HepG2 (cell line): Measurements from ENCODE around the gene F12. TPM values are rescaled to one million over a fixed set of nuclear protein-coding genes. Genes with fewer than 3 reads are reported as not detected.

ENCODE experiments used
- AGO2 ChIP-seq: fragments of 200-400 bp; formaldehyde crosslinking; optimal IDR thresholded peaks from 2 replicates; pipeline ENCODE3; 2017; ENCODE audit warnings: mild to moderate bottlenecking, low read depth, low read length, moderate library complexity
- ARNT2 ChIP-seq: sonication (generic); formaldehyde crosslinking; IDR thresholded peaks from 2 replicates; pipeline ENCODE4 v1.8.0; 2022; ENCODE audit warnings: mild to moderate bottlenecking, low read depth, missing genetic modification reagents, moderate library complexity
- EHMT2 ChIP-seq: fragments of 200-600 bp; sonication (generic); IDR thresholded peaks from 2 replicates; pipeline ENCODE4 v1.7.0; 2017; ENCODE audit warnings: antibody characterized with exemption, low read depth, low read length, borderline replicate concordance
- HNF4G ChIP-seq, 2 experiments: sonication (generic) in 1 of 2; formaldehyde crosslinking in 1 of 2; IDR thresholded peaks; 2 replicates each; pipeline versions ENCODE4 v1.4.0 to v1.6.1; 2011 to 2020; ENCODE audit warnings: borderline replicate concordance in 2 of 2, low read depth in 2 of 2, mild to moderate bottlenecking in 2 of 2, low read length in 1 of 2, missing genetic modification reagents in 1 of 2, moderate library complexity in 1 of 2
- MAFK ChIP-seq, 2 experiments: IDR thresholded peaks in 1 of 2; conservative IDR thresholded peaks in 1 of 2; 2 replicates each; pipeline ENCODE4 v1.6.1; 2011; ENCODE audit warnings: improper control_type of control experiment in 2 of 2, low read length in 2 of 2
- MED8 ChIP-seq: sonication (generic); formaldehyde crosslinking; IDR thresholded peaks from 2 replicates; pipeline ENCODE4 v1.8.1; 2023; ENCODE audit warnings: mild to moderate bottlenecking, missing genetic modification reagents; ENCODE audit not compliant: insufficient replicate concordance
- NFIC ChIP-seq: IDR thresholded peaks from 2 replicates; pipeline ENCODE4 v1.6.1; 2012; ENCODE audit warnings: mild to moderate bottlenecking, low read length, inconsistent platforms
- PCBP1 ChIP-seq: fragments of 200-400 bp; formaldehyde crosslinking; IDR thresholded peaks from 2 replicates; pipeline ENCODE4 v1.6.1; 2017; ENCODE audit warnings: mild to moderate bottlenecking, low read depth, low read length, borderline replicate concordance
- RFX3 ChIP-seq: IDR thresholded peaks from 2 replicates; pipeline ENCODE4 v1.6.1; 2016; ENCODE audit warnings: missing biosample characterization, missing genetic modification reagents
- SETDB1 ChIP-seq: sonication (generic); formaldehyde crosslinking; IDR thresholded peaks from 2 replicates; pipeline ENCODE4 v1.5.1; 2020; ENCODE audit warnings: missing genetic modification reagents, mild to moderate bottlenecking, borderline replicate concordance
- ZC3H4 ChIP-seq: sonication (generic); formaldehyde crosslinking; IDR thresholded peaks from 2 replicates; pipeline ENCODE4 v1.4.0; 2020; ENCODE audit warnings: missing genetic modification reagents, borderline replicate concordance
- ZNF136 ChIP-seq: sonication (generic); formaldehyde crosslinking; IDR thresholded peaks from 2 replicates; pipeline ENCODE4 v1.8.1; 2022; ENCODE audit warnings: low read depth, mild to moderate bottlenecking, moderate library complexity, missing genetic modification reagents
- ZNF232 ChIP-seq: sonication (generic); formaldehyde crosslinking; IDR thresholded peaks from 2 replicates; pipeline ENCODE4 v1.4.0; 2020; ENCODE audit warnings: missing genetic modification reagents, borderline replicate concordance
- ZNF558 ChIP-seq: sonication (generic); formaldehyde crosslinking; IDR thresholded peaks from 2 replicates; pipeline ENCODE4 v1.9.0; 2022; ENCODE audit warnings: mild to moderate bottlenecking, missing genetic modification reagents, borderline replicate concordance
- ZNF768 ChIP-seq: sonication (generic); formaldehyde crosslinking; IDR thresholded peaks from 2 replicates; pipeline ENCODE4 v1.4.0; 2020; ENCODE audit warnings: missing genetic modification reagents
- ZNF790 ChIP-seq: sonication (generic); formaldehyde crosslinking; IDR thresholded peaks from 2 replicates; pipeline ENCODE4 v1.8.0; 2022; ENCODE audit warnings: missing genetic modification reagents, mild to moderate bottlenecking, borderline replicate concordance
- ZNF850 ChIP-seq: sonication (generic); formaldehyde crosslinking; conservative IDR thresholded peaks from 2 replicates; pipeline ENCODE4 v1.9.0; 2021; ENCODE audit warnings: mild to moderate bottlenecking, missing genetic modification reagents
- polyA plus RNA-seq, 8 experiments: library from polyadenylated mRNA; depleted of rRNA in 3 of 8; stranded (reverse) in 7 of 8; unstranded in 1 of 8; fragments of >200 nt; fragmentation: Illumina TruSeq in 4 of 8; extraction: Trizol in 4 of 8; gene quantifications; 2 replicates each; pipeline versions ENCODE4 v1.2.1 to v1.2.3, GENCODE V29; 2011 to 2016; ENCODE audit warnings: low read depth in 4 of 8, missing spikeins in 1 of 8, mixed read lengths in 1 of 8; ENCODE audit not compliant: insufficient read depth in 1 of 8
- total RNA-seq, 5 experiments: library from RNA; depleted of rRNA; stranded (reverse); fragments of >200 nt; fragmentation: Illumina TruSeq; extraction: Trizol; gene quantifications; 2 replicates each; pipeline ENCODE4 v1.2.3, GENCODE V29; 2016; ENCODE audit warnings: low read depth in 1 of 5
- TF ChIP-seq, protein P1 (sequence below): IDR thresholded peaks from 2 replicates; pipeline ENCODE4 v1.6.1; 2016; ENCODE audit warnings: missing genetic modification reagents, missing compliant biosample characterization
- TF ChIP-seq, protein P2 (sequence below): IDR thresholded peaks from 2 replicates; pipeline ENCODE4 v1.6.1; 2016; ENCODE audit warnings: missing biosample characterization, missing genetic modification reagents, low read depth
- TF ChIP-seq, protein P3 (sequence below): sonication (generic); formaldehyde crosslinking; IDR thresholded peaks from 2 replicates; pipeline ENCODE4 v1.4.0; 2020; ENCODE audit warnings: missing genetic modification reagents, borderline replicate concordance
- TF ChIP-seq, protein P4 (sequence below): sonication (generic); formaldehyde crosslinking; IDR thresholded peaks from 2 replicates; pipeline ENCODE4 v1.8.1; 2023; ENCODE audit warnings: mild to moderate bottlenecking, missing genetic modification reagents

F12 gene
- total and polyA plus RNA-seq, 2 of the 13 experiments (the other 11 are each of a cell fraction or from before 2014, with no cell fraction given): 2.5 to 3.0 TPM

DNA sequence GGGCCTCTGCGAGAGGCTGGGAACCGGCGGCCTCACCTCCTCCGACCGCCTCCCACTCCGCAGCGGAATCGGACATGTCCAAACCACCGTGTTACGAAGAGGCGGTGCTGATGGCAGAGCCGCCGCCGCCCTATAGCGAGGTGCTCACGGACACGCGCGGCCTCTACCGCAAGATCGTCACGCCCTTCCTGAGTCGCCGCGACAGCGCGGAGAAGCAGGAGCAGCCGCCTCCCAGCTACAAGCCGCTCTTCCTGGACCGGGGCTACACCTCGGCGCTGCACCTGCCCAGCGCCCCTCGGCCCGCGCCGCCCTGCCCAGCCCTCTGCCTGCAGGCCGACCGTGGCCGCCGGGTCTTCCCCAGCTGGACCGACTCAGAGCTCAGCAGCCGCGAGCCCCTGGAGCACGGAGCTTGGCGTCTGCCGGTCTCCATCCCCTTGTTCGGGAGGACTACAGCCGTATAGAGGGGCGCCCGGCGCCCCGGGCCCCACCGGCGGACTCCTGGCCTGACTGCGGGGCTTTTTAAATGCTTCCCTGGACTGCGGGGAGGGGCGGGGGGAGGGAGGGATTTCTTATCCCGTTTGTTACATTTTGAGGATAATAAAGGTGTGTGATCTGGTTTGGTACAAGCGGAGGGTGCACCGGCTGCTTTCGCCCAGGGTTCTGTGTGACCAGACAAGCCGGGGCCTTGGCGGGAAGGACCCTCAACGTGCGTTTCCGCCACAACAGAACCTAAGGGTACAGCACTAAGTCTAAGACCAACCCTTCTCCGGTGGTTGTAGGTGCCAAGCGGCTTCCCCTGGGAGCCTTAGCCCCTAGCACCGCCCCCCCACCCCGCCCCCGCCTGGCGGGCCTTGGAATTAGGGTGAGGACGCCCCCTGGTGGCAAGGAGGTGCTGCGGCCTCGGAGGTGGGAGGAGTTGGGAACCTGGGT lies 46.6 kb upstream of the F12 start (continued):
- TF ChIP-seq EHMT2: no peak
- TF ChIP-seq, protein P1, sequence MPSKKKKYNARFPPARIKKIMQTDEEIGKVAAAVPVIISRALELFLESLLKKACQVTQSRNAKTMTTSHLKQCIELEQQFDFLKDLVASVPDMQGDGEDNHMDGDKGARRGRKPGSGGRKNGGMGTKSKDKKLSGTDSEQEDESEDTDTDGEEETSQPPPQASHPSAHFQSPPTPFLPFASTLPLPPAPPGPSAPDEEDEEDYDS: no peak
- TF ChIP-seq, protein P2, sequence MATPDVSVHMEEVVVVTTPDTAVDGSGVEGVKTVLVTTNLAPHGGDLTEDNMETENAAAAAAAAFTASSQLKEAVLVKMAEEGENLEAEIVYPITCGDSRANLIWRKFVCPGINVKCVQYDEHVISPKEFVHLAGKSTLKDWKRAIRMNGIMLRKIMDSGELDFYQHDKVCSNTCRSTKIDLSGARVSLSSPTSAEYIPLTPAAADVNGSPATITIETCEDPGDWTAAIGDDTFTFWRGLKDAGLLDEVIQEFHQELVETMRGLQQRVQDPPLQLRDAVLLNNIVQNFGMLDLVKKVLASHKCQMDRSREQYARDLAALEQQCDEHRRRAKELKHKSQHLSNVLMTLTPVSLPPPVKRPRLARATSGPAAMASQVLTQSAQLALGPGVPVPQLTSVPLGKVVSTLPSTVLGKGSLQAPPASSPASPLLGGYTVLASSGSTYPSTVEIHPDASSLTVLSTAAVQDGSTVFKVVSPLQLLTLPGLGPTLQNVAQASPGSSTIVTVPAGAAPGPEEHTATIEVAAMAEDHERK (CRISPR knock-in tag): no peak
- no peak for TF ChIP-seq ZNF558 (CRISPR knock-in tag)
- TF ChIP-seq, protein P3, sequence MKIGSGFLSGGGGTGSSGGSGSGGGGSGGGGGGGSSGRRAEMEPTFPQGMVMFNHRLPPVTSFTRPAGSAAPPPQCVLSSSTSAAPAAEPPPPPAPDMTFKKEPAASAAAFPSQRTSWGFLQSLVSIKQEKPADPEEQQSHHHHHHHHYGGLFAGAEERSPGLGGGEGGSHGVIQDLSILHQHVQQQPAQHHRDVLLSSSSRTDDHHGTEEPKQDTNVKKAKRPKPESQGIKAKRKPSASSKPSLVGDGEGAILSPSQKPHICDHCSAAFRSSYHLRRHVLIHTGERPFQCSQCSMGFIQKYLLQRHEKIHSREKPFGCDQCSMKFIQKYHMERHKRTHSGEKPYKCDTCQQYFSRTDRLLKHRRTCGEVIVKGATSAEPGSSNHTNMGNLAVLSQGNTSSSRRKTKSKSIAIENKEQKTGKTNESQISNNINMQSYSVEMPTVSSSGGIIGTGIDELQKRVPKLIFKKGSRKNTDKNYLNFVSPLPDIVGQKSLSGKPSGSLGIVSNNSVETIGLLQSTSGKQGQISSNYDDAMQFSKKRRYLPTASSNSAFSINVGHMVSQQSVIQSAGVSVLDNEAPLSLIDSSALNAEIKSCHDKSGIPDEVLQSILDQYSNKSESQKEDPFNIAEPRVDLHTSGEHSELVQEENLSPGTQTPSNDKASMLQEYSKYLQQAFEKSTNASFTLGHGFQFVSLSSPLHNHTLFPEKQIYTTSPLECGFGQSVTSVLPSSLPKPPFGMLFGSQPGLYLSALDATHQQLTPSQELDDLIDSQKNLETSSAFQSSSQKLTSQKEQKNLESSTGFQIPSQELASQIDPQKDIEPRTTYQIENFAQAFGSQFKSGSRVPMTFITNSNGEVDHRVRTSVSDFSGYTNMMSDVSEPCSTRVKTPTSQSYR (CRISPR knock-in tag): no peak
- TF ChIP-seq SETDB1 (CRISPR knock-in tag): no peak
- no peak for TF ChIP-seq PCBP1
- TF ChIP-seq ZNF850 (CRISPR knock-in tag): no peak; the same call in 1 of the 2 replicates
- TF ChIP-seq ARNT2: no peak
- peak; percentile 32 for TF ChIP-seq MED8 (CRISPR knock-in tag)
- no peak for TF ChIP-seq ZNF768 (CRISPR knock-in tag)
- peak; percentile 90; the same call in 1 of the 2 replicates for TF ChIP-seq ZNF790 (CRISPR knock-in tag)
- no peak for TF ChIP-seq HNF4G (IDR thresholded peaks at IDR 0.05; ENCODE audit: borderline replicate concordance, low read depth, low read length)
- TF ChIP-seq HNF4G (CRISPR knock-in tag; IDR thresholded peaks at IDR 0.05; ENCODE audit: borderline replicate concordance, low read depth): no peak
- peak; percentile 98 for TF ChIP-seq AGO2
- TF ChIP-seq ZNF232 (CRISPR knock-in tag): no peak
- TF ChIP-seq MAFK (conservative IDR thresholded peaks at IDR 0.05 in 1 of 2, IDR thresholded peaks at IDR 0.05 in 1 of 2; ENCODE audit: low read length in 2 of 2): no peak
- TF ChIP-seq ZNF136 (CRISPR knock-in tag): no peak
- TF ChIP-seq, protein P4, sequence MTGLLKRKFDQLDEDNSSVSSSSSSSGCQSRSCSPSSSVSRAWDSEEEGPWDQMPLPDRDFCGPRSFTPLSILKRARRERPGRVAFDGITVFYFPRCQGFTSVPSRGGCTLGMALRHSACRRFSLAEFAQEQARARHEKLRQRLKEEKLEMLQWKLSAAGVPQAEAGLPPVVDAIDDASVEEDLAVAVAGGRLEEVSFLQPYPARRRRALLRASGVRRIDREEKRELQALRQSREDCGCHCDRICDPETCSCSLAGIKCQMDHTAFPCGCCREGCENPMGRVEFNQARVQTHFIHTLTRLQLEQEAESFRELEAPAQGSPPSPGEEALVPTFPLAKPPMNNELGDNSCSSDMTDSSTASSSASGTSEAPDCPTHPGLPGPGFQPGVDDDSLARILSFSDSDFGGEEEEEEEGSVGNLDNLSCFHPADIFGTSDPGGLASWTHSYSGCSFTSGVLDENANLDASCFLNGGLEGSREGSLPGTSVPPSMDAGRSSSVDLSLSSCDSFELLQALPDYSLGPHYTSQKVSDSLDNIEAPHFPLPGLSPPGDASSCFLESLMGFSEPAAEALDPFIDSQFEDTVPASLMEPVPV: peak; percentile 75
- TF ChIP-seq NFIC: no peak
- TF ChIP-seq ZC3H4 (CRISPR knock-in tag): no peak
- no peak for TF ChIP-seq RFX3
